Heart left ventricle (tissue), 16 donors: Measurements from ENCODE around the gene ABCC11. TPM values are rescaled to one million over a fixed set of nuclear protein-coding genes. Genes with fewer than 3 reads are reported as not detected.

Experiments used
- ATAC-seq, 4 donors: fragments of 200-7000 bp; cut with Tn5 transposase; one replicate each; pipeline ENCODE4 v1.9.1; 2020 to 2022; ENCODE audit warnings: moderate library complexity in 4 of 4, mild to moderate bottlenecking in 3 of 4, moderate number of reproducible peaks in 1 of 4
- DNase-seq, 5 donors: peaks; one replicate each; pipeline ENCODE4 v3.0.0-alpha.2; 2020
- H3K27ac ChIP-seq, 12 donors: fragments of 200-600 bp; sonication (generic) in 4 of 12; one replicate each; pipeline versions ENCODE4 v1.5.0 to v1.8.0; 2016 to 2022; ENCODE audit warnings: mild to moderate bottlenecking in 2 of 12
- H3K27me3 ChIP-seq, 9 donors: fragments of 200-600 bp; sonication (generic) in 2 of 9; one replicate each; pipeline versions ENCODE4 v1.5.1 to v1.8.0; 2016 to 2022; ENCODE audit warnings: mild to moderate bottlenecking in 3 of 9
- H3K36me3 ChIP-seq, 9 donors: fragments of 200-600 bp; sonication (generic) in 2 of 9; one replicate each; pipeline versions ENCODE4 v1.5.0 to v1.8.0; 2018 to 2022; ENCODE audit warnings: mild to moderate bottlenecking in 2 of 9
- H3K4me1 ChIP-seq, 12 donors: fragments of 200-600 bp; sonication (generic) in 4 of 12; one replicate each; pipeline versions ENCODE4 v1.5.0 to v1.8.0; 2016 to 2022; ENCODE audit warnings: mild to moderate bottlenecking in 3 of 12
- H3K4me3 ChIP-seq, 12 donors: fragments of 200-600 bp; sonication (generic) in 4 of 12; one replicate each; pipeline versions ENCODE4 v1.5.0 to v1.8.0; 2017 to 2022; ENCODE audit warnings: mild to moderate bottlenecking in 9 of 12, moderate library complexity in 4 of 12
- H3K9me3 ChIP-seq, 12 donors: fragments of 200-600 bp; sonication (generic) in 4 of 12; one replicate each; pipeline versions ENCODE4 v1.5.0 to v1.8.0; 2016 to 2022; ENCODE audit warnings: mild to moderate bottlenecking in 1 of 12
- POLR2A ChIP-seq, 2 donors: fragments of 450-650 bp; IDR thresholded peaks; one replicate each; pipeline ENCODE4 v1.6.1; 2017; ENCODE audit warnings: antibody characterized with exemption in 2 of 2, mild to moderate bottlenecking in 2 of 2, moderate library complexity in 2 of 2
- WGBS, 4 donors: extraction: QIAGEN DNeasy Blood & Tissue Kit in 2 of 4; methylation state at CpG; one replicate each; pipeline versions ENCODE4 v1.1.5 to v1.1.7; 2013 to 2018; 5-methylcytosine and 5-hydroxymethylcytosine counted together
- intact Hi-C, 10 donors: fragments of 100-400 bp; cut with DNase I; formaldehyde crosslinking; loops; one replicate each; pipeline versions ENCODE4 v1.11.1 to v1.14.2; 2022
- polyA plus RNA-seq, 2 donors: library from polyadenylated mRNA; stranded (reverse); fragments of 200-250 nt; gene quantifications; one replicate each; pipeline ENCODE4 v1.2.3, GENCODE V29; 2013
- total RNA-seq, 9 donors: library from RNA; depleted of rRNA in 2 of 9; stranded (reverse); fragments of >200 nt in 2 of 9; fragmentation: NEBNext Ultra II Directional in 3 of 9; extraction: Animal tissue kit (Norgen Biotek cat#: 25700) in 3 of 9; gene quantifications; one replicate each; pipeline versions ENCODE4 v1.1.0 to v1.2.4, GENCODE V29; 2016 to 2023
- TF ChIP-seq, protein P1 (sequence below), 12 donors: fragments of 200-600 bp; sonication (generic) in 4 of 12; IDR thresholded peaks; one replicate each; pipeline versions ENCODE4 v1.5.0 to v1.8.0; 2018 to 2022; ENCODE audit warnings: antibody characterized with exemption in 12 of 12, mild to moderate bottlenecking in 5 of 12
- donor health status: ischemic (EF 13 %, LVEDD 7.1; RV severe dilation, severe dysfunction).
- donor health status: healthy with polysubstance abuse.
- donor health status: DM: no; HTN: yes; CAD: no.
- donor health status: DM: no; HTN: no; CAD: no.
- donor health status: ischemic (EF 25% LVEDD 6.9; RV normal size, moderate dysfunction).
- donor health status: ischemic (EF 25% LVEDD 5.7; RV mildly dilated, moderate dysfunction).
- donor health status: healthy.
- donor health status: DM: yes; HTN: yes; CAD: no.
- donor health status: ischemic (EF 35%, LVEDD 5.7; RV mildly dilated, moderate dysfunction).
- donor health status: nonischemic (EF 11% LVEDD 7.7; RV severe dilation, severe dysfunction).
- donor health status: DM: yes; HTN: yes; CAD: no.
- donor health status: PGD.
- donor health status: ischemic (EF 29% LVEDD 5.4; RV normal size, mild dysfunction).
- donor health status: nonischemic (EF 23%, LVEDD 6.1; RV moderate dilation, normal function).

ABCC11 gene
- total and polyA plus RNA-seq, 11 donors = 0.03 to 0.48 (median 0.20) TPM; not detected in 6

DNA sequence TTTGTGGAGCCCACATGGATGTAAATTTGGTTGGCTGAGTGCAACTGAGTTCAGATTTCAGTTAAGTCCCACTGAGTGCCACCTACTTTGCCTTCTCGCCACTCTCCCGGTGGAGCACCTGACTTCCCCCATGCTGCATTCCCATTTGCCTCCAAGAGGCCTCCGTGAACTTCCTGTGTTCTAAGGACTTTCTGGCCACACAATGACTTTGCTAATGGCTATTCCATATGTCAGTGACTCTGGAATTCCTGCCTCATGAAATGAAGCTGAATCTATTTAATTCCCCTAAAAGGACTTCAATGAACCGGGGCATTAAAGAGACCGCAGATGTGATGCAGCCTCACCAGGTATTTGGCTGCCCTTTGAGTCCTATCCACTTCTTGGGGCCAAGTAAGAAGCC, 121.5 kb downstream of the ABCC11 start:
- DNase-seq (peak in 2 of 5 donors; percentile 30 to 41), ATAC-seq (peak in 3 of 4 donors; percentile 33 to 83 (median 57))
- Histone ChIP-seq H3K4me3 (no peak overlapping the region), H3K4me1 (peaks cover 0 to 39% (median 19%) of the 10 kb centered on the region in 12 donors), H3K27ac (peak overlapping the region in 9 of 12 donors; percentile 8 to 71 (median 52)), H3K36me3 (no peaks in the 10 kb centered on the region), H3K27me3 (no peaks in the 10 kb centered on the region), H3K9me3 (no peaks in the 10 kb centered on the region)
- WGBS, 4 donors = 63 to 73% (median 69%) methylated on average over 5 of the region's 5 CpGs
- intact Hi-C loops = loop anchor here in 1 of 10 donors (1.0 kb wide), 1 partner anchor 11 kb away; no protein-coding TSS in a partner anchor
- no peak for TF ChIP-seq POLR2A (IDR thresholded peaks at IDR 0.05)
- TF ChIP-seq, protein P1, sequence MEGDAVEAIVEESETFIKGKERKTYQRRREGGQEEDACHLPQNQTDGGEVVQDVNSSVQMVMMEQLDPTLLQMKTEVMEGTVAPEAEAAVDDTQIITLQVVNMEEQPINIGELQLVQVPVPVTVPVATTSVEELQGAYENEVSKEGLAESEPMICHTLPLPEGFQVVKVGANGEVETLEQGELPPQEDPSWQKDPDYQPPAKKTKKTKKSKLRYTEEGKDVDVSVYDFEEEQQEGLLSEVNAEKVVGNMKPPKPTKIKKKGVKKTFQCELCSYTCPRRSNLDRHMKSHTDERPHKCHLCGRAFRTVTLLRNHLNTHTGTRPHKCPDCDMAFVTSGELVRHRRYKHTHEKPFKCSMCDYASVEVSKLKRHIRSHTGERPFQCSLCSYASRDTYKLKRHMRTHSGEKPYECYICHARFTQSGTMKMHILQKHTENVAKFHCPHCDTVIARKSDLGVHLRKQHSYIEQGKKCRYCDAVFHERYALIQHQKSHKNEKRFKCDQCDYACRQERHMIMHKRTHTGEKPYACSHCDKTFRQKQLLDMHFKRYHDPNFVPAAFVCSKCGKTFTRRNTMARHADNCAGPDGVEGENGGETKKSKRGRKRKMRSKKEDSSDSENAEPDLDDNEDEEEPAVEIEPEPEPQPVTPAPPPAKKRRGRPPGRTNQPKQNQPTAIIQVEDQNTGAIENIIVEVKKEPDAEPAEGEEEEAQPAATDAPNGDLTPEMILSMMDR (IDR thresholded peaks at IDR 0.05) = no peak

DNA sequence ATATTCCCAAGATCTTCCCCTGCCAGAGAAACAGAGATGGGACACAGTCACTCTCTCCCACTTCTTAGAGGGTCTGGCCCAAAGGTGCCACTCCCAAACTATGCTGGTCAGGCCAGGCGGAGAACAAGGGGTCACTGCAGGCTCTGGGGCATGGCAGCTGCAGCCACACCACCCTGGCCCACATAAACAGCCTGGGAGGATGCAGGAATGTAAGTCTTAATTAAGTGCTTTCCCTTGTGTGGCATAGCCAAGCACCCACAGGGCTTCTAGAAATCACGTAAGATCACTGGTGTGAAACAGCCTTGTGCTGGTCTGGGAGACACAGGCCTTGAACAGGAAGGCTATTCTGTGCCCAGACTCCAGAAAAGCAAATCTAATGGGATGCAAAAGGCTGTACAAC, 123.1 kb downstream of the ABCC11 start:
- Histone ChIP-seq H3K9me3 (no peaks in the 10 kb centered on the region), H3K27ac (no peak overlapping the region), H3K4me3 (no peak overlapping the region), H3K27me3 (no peaks in the 10 kb centered on the region), H3K36me3 (no peaks in the 10 kb centered on the region), H3K4me1 (peaks cover 0 to 39% (median 19%) of the 10 kb centered on the region in 12 donors)
- intact Hi-C loops = no loop called here
- 92 to 100% (median 94%) methylated on average over 2 of the region's 2 CpGs for WGBS, 4 donors
- no peak for ATAC-seq
- no peak for DNase-seq
- TF ChIP-seq, protein P1 (IDR thresholded peaks at IDR 0.05) = no peak
- TF ChIP-seq POLR2A (IDR thresholded peaks at IDR 0.05) = no peak

DNA sequence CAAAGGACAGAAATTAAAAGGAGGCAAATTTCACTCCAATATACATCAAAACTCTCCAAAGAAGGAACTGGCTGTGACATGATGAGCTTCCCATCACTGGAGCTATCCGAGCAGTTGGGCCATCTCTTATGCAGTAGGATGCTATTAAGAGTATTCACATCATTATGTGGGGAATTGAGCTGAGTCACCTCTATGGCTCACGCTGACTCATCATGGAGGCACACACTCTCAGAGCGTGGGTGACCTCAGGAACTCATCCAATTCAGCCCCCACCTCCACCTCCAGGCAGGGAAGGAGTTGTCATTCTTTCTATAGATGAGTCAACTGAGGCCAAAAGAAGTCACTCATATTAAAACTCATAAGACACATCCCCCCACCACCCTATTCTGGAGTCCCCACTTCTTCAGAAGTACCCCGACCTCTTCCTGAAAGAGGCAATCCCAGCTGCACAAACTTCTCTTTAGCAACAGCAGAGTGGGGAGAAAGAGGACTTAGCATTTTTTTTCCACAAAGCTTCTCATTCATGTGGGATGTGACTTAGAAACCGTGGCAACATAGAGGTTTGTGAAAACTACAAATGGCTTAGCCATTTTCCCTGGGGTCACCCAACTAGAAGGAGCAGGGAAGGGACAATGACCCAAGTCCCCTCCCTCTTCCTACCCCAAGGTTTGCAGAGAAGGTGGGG, 124.1 kb downstream of the ABCC11 start:
- DNase-seq = peak in 1 of 5 donors; percentile 33
- peak in 2 of 4 donors; percentile 39 to 62 for ATAC-seq
- H3K27me3 ChIP-seq = no peaks in the 10 kb centered on the region
- H3K4me1 ChIP-seq = peaks cover 0 to 29% (median 16%) of the 10 kb centered on the region in 12 donors
- intact Hi-C loops = no loop called here
- WGBS, 4 donors = 71 to 89% (median 85%) methylated on average over 4 to 5 of the region's 5 CpGs
- H3K36me3 ChIP-seq = no peaks in the 10 kb centered on the region
- TF ChIP-seq POLR2A (IDR thresholded peaks at IDR 0.05) = no peak
- TF ChIP-seq, protein P1 (IDR thresholded peaks at IDR 0.05) = no peak
- no peak overlapping the region for H3K4me3 ChIP-seq
- peak overlapping the region in 1 of 12 donors; percentile 19 for H3K27ac ChIP-seq
- H3K9me3 ChIP-seq = no peaks in the 10 kb centered on the region

DNA sequence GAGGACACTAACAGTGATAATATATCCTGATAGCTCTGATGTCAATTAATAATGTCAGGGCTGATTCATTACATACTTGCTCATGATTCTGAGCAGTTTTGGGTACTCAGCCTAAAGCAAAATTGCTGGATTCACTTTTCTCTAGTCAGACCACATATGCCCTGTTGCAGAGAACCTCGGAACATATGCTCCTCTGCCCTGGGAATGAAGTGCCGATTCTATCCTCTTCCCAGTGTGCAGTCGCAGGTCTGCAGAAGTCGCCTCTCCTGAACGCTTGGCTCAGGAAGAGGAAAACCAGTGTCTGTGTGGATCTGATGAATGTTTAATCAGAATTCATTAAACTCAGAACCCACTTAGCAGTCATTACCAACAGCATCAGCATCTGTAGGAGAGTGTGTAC, 126.1 kb downstream of the ABCC11 start:
- H3K27me3 ChIP-seq = no peaks in the 10 kb centered on the region
- WGBS, 4 donors = 75 to 85% (median 80%) methylated on average over 5 of the region's 5 CpGs
- ATAC-seq (no peak), DNase-seq (no peak)
- peaks cover 0 to 16% (median 3%) of the 10 kb centered on the region in 12 donors for H3K4me1 ChIP-seq
- H3K9me3 ChIP-seq = no peaks in the 10 kb centered on the region
- H3K4me3 ChIP-seq = no peak overlapping the region
- no peak for TF ChIP-seq POLR2A (IDR thresholded peaks at IDR 0.05)
- TF ChIP-seq, protein P1 (IDR thresholded peaks at IDR 0.05) = no peak
- H3K36me3 ChIP-seq = no peaks in the 10 kb centered on the region
- intact Hi-C loops = no loop called here
- H3K27ac ChIP-seq = no peak overlapping the region
